Measurements from ENCODE around the gene JAKMIP1.

JAKMIP1 gene

DNA sequence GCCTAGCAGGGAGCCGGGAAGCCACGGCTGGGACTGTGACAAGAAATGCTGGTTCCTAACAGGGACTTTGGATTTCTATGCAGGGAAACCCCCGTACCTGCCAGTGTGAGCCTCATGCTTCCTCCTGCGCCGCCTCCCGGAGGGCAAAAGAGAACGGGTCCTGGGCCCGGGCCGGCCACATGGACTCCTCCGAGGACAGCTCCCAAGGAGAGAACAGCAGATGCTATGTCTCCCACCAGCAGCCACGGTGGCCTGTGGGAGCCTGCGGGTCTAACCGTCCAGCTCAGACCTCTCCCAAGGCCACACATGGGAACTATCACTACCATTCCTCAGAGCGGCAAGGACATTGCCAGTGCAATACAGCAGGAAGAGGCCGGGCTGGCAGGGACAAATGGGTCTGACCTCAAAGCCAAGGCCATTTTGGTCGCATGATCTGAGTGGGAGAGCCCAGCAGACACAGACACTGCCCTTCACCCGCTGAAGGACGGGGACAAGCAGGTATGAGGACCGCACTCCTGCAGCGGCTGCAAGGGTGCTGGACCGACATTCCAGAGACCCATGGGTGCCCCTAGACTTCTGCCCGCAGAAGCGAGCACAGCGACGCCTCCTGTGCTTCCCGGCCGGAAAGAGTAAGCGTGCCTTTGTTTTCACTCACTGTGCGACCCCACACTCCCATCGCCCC lies 177.6 kb downstream of the JAKMIP1 start:
- TF ChIP-seq SUZ12 (IDR thresholded peaks at IDR 0.05; ENCODE audit: extremely low read depth, insufficient read depth, insufficient read length) (no peak), ZNF274 (IDR thresholded peaks at IDR 0.05; ENCODE audit: low read depth, low read length) (no peak), YY1 (IDR thresholded peaks at IDR 0.05; ENCODE audit: insufficient read depth, insufficient read length) (no peak)
- H3K27me3 ChIP-seq (ENCODE audit: insufficient read depth, insufficient read length) = peaks cover 2% of the 10 kb centered on the region
- DNase-seq (ENCODE audit: low read depth, low spot score) = no peak

DNA sequence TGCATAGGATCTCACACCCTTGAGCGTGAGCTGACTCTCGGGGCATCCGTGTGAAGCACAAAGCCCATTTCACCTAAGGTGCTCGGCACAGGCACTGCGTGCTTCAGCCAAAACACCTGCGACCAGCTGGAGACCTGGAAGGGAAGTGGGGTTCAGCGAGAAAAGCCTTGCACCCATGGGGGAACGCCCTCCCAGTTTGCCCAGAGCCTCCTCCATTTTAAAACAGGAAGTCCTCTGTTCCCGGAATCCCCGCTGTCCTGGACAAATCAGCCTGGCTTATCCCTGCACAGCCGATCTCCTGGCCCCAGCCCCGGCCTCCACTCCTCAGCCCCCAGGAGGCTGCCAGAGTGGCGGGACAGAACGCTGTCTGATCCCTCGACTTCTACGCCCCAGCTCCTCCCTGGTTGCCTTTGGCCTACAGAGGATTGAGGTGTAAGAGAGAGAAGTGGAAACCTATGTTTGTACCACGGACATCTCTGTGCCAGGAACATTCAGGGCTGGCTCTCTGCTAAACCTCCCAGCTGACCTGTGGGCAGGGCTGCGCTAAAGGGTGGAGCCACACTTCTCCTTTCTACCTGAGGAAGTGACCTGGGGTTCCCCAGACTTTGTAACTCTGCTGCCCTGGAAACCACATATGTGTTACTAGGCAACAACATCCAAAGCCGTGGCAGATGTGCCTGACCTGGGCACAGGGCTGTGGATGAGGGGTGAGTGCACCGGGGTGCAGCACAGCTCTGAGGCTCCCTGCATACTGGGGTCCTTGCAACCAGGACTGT lies 178.3 kb downstream of the JAKMIP1 start:
- TF ChIP-seq ZNF274 (IDR thresholded peaks at IDR 0.05; ENCODE audit: low read depth, low read length) (no peak), SUZ12 (IDR thresholded peaks at IDR 0.05; ENCODE audit: extremely low read depth, insufficient read depth, insufficient read length) (no peak), YY1 (IDR thresholded peaks at IDR 0.05; ENCODE audit: insufficient read depth, insufficient read length) (no peak)
- DNase-seq (ENCODE audit: low read depth, low spot score) = no peak
- Histone ChIP-seq H3K27me3 (ENCODE audit: insufficient read depth, insufficient read length) (peaks cover 2% of the 10 kb centered on the region), H3K36me3 (ENCODE audit: insufficient read depth, insufficient read length, low read length) (no peaks in the 10 kb centered on the region), H3K4me3 (ENCODE audit: insufficient read length, low read depth) (no peak overlapping the region), H3K9ac (ENCODE audit: insufficient read length, low read depth) (no peak overlapping the region), H3K9me3 (ENCODE audit: insufficient read depth, low read length) (no peaks in the 10 kb centered on the region), H3K4me1 (ENCODE audit: insufficient read depth, insufficient read length) (peaks cover 6% of the 10 kb centered on the region)

More for the DNA sequence above, 177.6 kb downstream of the JAKMIP1 start:
- no peak overlapping the region for H3K4me3 ChIP-seq (ENCODE audit: insufficient read length, low read depth)
- H3K9me3 ChIP-seq (ENCODE audit: insufficient read depth, low read length) = no peaks in the 10 kb centered on the region
- H3K9ac ChIP-seq (ENCODE audit: insufficient read length, low read depth) = no peak overlapping the region
- peaks cover 6% of the 10 kb centered on the region for H3K4me1 ChIP-seq (ENCODE audit: insufficient read depth, insufficient read length)
- no peaks in the 10 kb centered on the region for H3K36me3 ChIP-seq (ENCODE audit: insufficient read depth, insufficient read length, low read length)

DNA sequence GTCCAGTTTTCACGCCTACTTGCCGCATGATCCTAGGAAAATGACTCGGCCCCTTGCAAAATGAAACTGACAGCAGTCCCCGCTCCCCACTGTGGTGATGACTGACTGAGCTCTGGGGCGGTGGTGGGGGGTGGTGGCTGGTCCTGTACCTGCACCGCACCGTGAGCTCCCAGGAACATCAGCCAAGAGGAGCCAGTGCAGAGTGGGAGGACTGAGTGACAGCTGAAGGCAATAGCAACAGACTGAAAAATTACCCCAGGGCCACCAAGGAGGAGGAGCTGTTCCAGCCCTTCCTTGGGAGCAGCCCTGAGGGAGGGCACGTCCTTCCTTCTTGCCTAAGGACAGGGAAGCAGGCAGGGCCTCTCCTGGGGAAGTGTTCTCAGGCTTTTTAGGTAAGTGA lies 179.7 kb downstream of the JAKMIP1 start:
- H3K36me3 ChIP-seq (ENCODE audit: insufficient read depth, insufficient read length, low read length) = no peaks in the 10 kb centered on the region
- no peaks in the 10 kb centered on the region for H3K9me3 ChIP-seq (ENCODE audit: insufficient read depth, low read length)
- no peak for DNase-seq (ENCODE audit: low read depth, low spot score)
- H3K4me3 ChIP-seq (ENCODE audit: insufficient read length, low read depth) = no peak overlapping the region
- H3K9ac ChIP-seq (ENCODE audit: insufficient read length, low read depth) = no peak overlapping the region
- TF ChIP-seq ZNF274 (IDR thresholded peaks at IDR 0.05; ENCODE audit: low read depth, low read length) = no peak
- no peak for TF ChIP-seq SUZ12 (IDR thresholded peaks at IDR 0.05; ENCODE audit: extremely low read depth, insufficient read depth, insufficient read length)
- no peak for TF ChIP-seq YY1 (IDR thresholded peaks at IDR 0.05; ENCODE audit: insufficient read depth, insufficient read length)
- peaks cover 6% of the 10 kb centered on the region for H3K4me1 ChIP-seq (ENCODE audit: insufficient read depth, insufficient read length)
- H3K27me3 ChIP-seq (ENCODE audit: insufficient read depth, insufficient read length) = peaks cover 2% of the 10 kb centered on the region

DNA sequence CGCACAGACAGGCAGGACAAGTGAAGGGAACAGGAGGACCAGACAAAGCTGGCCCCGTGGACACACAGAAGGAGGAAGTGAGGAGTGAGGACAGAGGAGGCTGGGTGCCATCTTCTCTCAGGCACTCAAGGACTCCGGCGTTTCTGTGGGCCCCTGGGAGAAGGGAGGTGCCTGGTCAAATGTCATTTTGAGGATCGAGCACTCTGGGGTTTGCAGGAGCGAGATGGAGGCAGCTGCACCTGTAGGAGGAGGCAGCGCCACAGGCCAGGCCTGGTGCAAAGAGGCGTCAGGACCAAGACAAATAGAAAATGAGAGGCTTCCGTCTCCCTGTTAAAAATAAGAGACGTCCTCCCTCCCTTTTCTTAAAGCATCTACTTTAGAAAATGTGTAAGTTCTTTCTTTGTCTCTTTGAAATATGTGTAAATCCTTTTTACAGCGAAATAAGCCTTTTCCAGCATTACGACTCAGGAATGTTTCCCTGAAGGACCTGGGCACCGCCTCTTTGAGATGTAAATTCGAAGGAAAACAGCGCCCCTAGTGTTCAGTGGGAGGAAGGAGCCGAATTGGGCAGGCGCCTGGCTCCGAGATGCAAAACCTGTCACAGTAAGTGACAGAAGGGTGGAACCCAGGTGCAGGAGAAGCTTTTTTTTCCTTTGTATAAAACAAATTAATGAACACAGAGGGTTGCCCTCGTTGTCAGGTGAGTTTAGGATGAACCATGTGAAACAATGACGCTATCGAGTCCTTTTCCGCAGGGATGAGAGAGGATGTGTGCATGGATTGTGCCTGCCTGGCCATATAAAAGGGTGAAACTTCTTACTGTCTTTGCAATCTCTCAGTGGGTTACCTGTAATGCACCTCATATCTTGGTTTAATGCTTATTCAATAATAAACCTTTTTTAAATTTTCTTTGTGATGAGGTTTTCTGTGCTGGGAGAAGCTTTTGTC lies 180.8 kb downstream of the JAKMIP1 start:
- DNase-seq (ENCODE audit: low read depth, low spot score) = peak; percentile 82
- H3K27me3 ChIP-seq (ENCODE audit: insufficient read depth, insufficient read length) = peaks cover 2% of the 10 kb centered on the region
- peak overlapping the region; percentile 23 for H3K9ac ChIP-seq (ENCODE audit: insufficient read length, low read depth)
- no peak for TF ChIP-seq YY1 (IDR thresholded peaks at IDR 0.05; ENCODE audit: insufficient read depth, insufficient read length)
- no peak for TF ChIP-seq ZNF274 (IDR thresholded peaks at IDR 0.05; ENCODE audit: low read depth, low read length)
- no peak for TF ChIP-seq SUZ12 (IDR thresholded peaks at IDR 0.05; ENCODE audit: extremely low read depth, insufficient read depth, insufficient read length)
- H3K36me3 ChIP-seq (ENCODE audit: insufficient read depth, insufficient read length, low read length) = no peaks in the 10 kb centered on the region
- no peak overlapping the region for H3K4me3 ChIP-seq (ENCODE audit: insufficient read length, low read depth)
- peaks cover 6% of the 10 kb centered on the region for H3K4me1 ChIP-seq (ENCODE audit: insufficient read depth, insufficient read length)
- no peaks in the 10 kb centered on the region for H3K9me3 ChIP-seq (ENCODE audit: insufficient read depth, low read length)

DNA sequence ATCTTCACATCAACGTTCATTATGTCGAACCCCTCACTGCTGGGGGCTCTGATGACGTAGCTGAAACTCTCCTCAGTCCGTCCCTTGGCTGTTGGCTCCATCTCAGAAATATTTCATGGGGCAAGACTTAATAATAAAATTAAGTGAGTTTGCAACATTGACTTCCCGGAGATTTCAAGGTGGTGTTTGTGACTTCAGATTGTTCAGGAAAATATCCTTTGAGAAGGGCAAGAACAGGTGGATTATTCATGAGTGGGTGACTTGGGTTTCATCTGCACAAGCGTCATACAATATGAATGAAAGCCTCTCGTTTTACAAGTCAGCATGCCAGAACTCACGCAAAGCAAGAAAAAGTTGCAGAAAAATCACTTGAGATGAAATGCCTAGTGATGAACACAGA lies 182.0 kb downstream of the JAKMIP1 start, which contains the start of gene C4orf50:
C4orf50 (minus strand) TSS at position 101 of the 400 bp plus-strand sequence.
- TF ChIP-seq SUZ12 (IDR thresholded peaks at IDR 0.05; ENCODE audit: extremely low read depth, insufficient read depth, insufficient read length) (no peak), ZNF274 (IDR thresholded peaks at IDR 0.05; ENCODE audit: low read depth, low read length) (no peak), YY1 (IDR thresholded peaks at IDR 0.05; ENCODE audit: insufficient read depth, insufficient read length) (no peak)
- H3K27me3 ChIP-seq (ENCODE audit: insufficient read depth, insufficient read length) = peaks cover 2% of the 10 kb centered on the region
- H3K4me1 ChIP-seq (ENCODE audit: insufficient read depth, insufficient read length) = peaks cover 6% of the 10 kb centered on the region
- peak within 1 kb of the TSS; percentile 23 for H3K9ac ChIP-seq (ENCODE audit: insufficient read length, low read depth)
- DNase-seq (ENCODE audit: low read depth, low spot score) = no peak
- H3K4me3 ChIP-seq (ENCODE audit: insufficient read length, low read depth) = no peak within 1 kb of the TSS
- H3K9me3 ChIP-seq (ENCODE audit: insufficient read depth, low read length) = no peaks in the 10 kb centered on the region
- H3K36me3 ChIP-seq (ENCODE audit: insufficient read depth, insufficient read length, low read length) = no peaks in the 10 kb centered on the region

DNA sequence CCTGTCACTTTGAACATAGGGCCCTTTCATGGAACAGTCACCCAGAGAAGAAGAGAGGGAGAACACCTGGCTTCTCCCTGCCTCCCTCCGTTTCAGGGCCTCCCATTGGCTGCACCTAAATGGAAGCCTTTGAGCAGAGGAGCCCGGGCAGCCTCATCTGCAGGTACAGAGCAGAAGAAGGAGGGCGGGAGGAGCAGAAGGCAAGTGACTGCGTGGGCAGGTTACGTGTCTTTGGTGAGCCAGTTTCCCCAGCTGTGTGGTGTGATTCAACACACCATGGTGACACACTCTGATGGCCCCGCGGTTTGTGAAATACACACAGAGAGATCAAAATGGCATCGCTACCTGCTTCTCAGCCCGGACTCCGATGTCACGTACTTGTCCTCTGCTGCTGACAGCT lies 182.5 kb downstream of the JAKMIP1 start:
- Histone ChIP-seq H3K4me3 (ENCODE audit: insufficient read length, low read depth) (no peak overlapping the region), H3K9ac (ENCODE audit: insufficient read length, low read depth) (no peak overlapping the region), H3K9me3 (ENCODE audit: insufficient read depth, low read length) (no peaks in the 10 kb centered on the region), H3K36me3 (ENCODE audit: insufficient read depth, insufficient read length, low read length) (no peaks in the 10 kb centered on the region), H3K27me3 (ENCODE audit: insufficient read depth, insufficient read length) (peaks cover 2% of the 10 kb centered on the region), H3K4me1 (ENCODE audit: insufficient read depth, insufficient read length) (peaks cover 6% of the 10 kb centered on the region)
- no peak for DNase-seq (ENCODE audit: low read depth, low spot score)
- TF ChIP-seq YY1 (IDR thresholded peaks at IDR 0.05; ENCODE audit: insufficient read depth, insufficient read length) (no peak), SUZ12 (IDR thresholded peaks at IDR 0.05; ENCODE audit: extremely low read depth, insufficient read depth, insufficient read length) (no peak), ZNF274 (IDR thresholded peaks at IDR 0.05; ENCODE audit: low read depth, low read length) (no peak)

Measured in NT2/D1 (cell line).